ENCODE measurements around the gene JMJD7. TPM values are rescaled to one million over a fixed set of nuclear protein-coding genes. Genes with fewer than 3 reads are reported as not detected.
A peak's percentile ranks its signal among the peaks of the same experiment; 100 is the strongest.

The JMJD7 gene
- total RNA-seq, 1 donor from 2014 or later: 24.3 TPM

DNA sequence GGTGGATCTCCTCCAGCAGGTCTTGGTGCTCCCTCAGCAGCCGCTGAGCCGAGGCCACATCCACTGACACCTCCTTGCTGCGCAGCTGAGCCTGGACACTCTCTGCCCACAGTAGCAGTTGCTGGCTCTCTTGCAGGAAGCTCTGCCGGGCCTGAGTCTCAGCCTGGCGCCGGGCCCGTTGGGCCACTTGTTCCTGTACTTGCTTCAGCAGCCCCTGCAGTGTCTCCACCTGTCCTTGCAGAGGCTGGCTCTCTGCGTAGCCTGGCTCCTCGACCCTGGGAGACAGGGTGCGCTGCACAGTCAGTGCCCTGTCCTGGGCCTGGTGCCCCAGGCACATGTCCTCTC lies 50.4 kb downstream of the JMJD7 start:
- no peak overlapping the region for H3K4me3 ChIP-seq
- intact Hi-C loops (cut with DNase I): no loop called here
- peak in 1 of 2 donors; percentile 25 for ATAC-seq
- H3K36me3 ChIP-seq: no peaks in the 10 kb centered on the region
- no peaks in the 10 kb centered on the region for H3K9me3 ChIP-seq
- DNase-seq: no peak
- H3K4me1 ChIP-seq: peaks cover 17% of the 10 kb centered on the region
- TF ChIP-seq, protein P1, sequence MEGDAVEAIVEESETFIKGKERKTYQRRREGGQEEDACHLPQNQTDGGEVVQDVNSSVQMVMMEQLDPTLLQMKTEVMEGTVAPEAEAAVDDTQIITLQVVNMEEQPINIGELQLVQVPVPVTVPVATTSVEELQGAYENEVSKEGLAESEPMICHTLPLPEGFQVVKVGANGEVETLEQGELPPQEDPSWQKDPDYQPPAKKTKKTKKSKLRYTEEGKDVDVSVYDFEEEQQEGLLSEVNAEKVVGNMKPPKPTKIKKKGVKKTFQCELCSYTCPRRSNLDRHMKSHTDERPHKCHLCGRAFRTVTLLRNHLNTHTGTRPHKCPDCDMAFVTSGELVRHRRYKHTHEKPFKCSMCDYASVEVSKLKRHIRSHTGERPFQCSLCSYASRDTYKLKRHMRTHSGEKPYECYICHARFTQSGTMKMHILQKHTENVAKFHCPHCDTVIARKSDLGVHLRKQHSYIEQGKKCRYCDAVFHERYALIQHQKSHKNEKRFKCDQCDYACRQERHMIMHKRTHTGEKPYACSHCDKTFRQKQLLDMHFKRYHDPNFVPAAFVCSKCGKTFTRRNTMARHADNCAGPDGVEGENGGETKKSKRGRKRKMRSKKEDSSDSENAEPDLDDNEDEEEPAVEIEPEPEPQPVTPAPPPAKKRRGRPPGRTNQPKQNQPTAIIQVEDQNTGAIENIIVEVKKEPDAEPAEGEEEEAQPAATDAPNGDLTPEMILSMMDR (IDR thresholded peaks at IDR 0.05): no peak
- no peak overlapping the region for H3K27ac ChIP-seq
- H3K27me3 ChIP-seq (ENCODE audit: low read depth): peaks cover 10% of the 10 kb centered on the region

- Histone ChIP-seq H3K36me3 (no peaks in the 10 kb centered on the region), H3K9me3 (no peaks in the 10 kb centered on the region), H3K27me3 (ENCODE audit: low read depth) (peaks cover 10% of the 10 kb centered on the region), H3K27ac (no peak overlapping the region), H3K4me3 (no peak overlapping the region), H3K4me1 (peaks cover 17% of the 10 kb centered on the region)
- TF ChIP-seq, protein P1 (IDR thresholded peaks at IDR 0.05): no peak
- intact Hi-C loops (cut with DNase I): no loop called here
- DNase-seq (no peak), ATAC-seq (no peak)
Observed at GRCh38 chr15:41879321-41879845, 51.5 kb downstream of the JMJD7 start.

GRCh38 chr15:41880156-41880877 lies 52.4 kb downstream of the JMJD7 start:
- intact Hi-C loops (cut with DNase I): no loop called here
- ATAC-seq (no peak), DNase-seq (no peak)
- no peak overlapping the region for H3K27ac ChIP-seq
- TF ChIP-seq, protein P1 (IDR thresholded peaks at IDR 0.05): no peak
- H3K4me1 ChIP-seq: peaks cover 17% of the 10 kb centered on the region
- no peak overlapping the region for H3K4me3 ChIP-seq
- H3K27me3 ChIP-seq (ENCODE audit: low read depth): peaks cover 10% of the 10 kb centered on the region
- H3K9me3 ChIP-seq: no peaks in the 10 kb centered on the region
- H3K36me3 ChIP-seq: no peaks in the 10 kb centered on the region

DNA sequence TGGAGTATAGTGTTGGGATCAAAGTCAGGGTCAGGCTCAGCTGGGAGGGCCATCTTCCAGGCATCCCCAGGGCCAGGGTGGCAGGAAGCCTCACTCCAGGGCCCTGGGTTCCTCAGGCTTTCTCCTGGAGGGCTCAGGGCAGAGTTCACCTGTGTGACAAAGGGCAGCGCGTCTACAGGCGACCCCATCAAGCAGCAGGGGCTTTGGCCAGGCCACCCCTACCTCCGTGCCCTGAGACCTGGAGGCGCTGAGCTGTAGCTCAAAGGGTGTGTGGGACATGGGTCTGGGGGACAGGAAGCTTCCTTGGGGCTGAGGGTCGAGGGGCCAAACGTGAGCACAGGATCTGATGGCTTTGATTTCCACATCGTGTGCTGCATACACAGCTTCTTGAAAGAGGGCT lies 53.2 kb downstream of the JMJD7 start:
- H3K4me3 ChIP-seq: no peak overlapping the region
- peaks cover 10% of the 10 kb centered on the region for H3K27me3 ChIP-seq (ENCODE audit: low read depth)
- H3K27ac ChIP-seq: no peak overlapping the region
- TF ChIP-seq, protein P1 (IDR thresholded peaks at IDR 0.05): no peak
- intact Hi-C loops (cut with DNase I): no loop called here
- H3K4me1 ChIP-seq: peaks cover 17% of the 10 kb centered on the region
- DNase-seq (no peak), ATAC-seq (no peak)
- H3K36me3 ChIP-seq: no peaks in the 10 kb centered on the region
- no peaks in the 10 kb centered on the region for H3K9me3 ChIP-seq

DNA sequence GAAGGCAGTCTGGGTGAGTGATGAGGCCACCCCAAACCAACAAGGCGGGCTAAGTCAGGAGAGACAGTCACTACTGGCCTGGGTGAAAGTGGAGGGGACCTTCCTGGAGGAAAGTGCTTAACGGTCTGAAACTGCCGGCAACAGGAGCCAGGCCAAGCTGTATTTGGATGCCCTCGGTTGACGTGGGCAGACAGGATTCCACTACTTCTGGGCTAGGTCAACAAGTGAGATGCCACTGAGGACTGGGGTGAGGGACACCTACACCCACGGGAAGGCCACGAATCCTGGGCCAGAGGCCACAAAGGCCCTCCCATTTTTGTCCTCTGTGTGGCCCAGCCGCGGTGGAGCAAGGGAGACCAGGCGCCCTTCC lies 53.6 kb downstream of the JMJD7 start:
- Histone ChIP-seq H3K27ac (no peak overlapping the region), H3K4me1 (peaks cover 17% of the 10 kb centered on the region), H3K4me3 (peak overlapping the region; percentile 37), H3K9me3 (no peaks in the 10 kb centered on the region), H3K36me3 (no peaks in the 10 kb centered on the region), H3K27me3 (ENCODE audit: low read depth) (peaks cover 10% of the 10 kb centered on the region)
- TF ChIP-seq, protein P1 (IDR thresholded peaks at IDR 0.05): no peak
- DNase-seq (no peak), ATAC-seq (peak in 1 of 2 donors; percentile 7)
- intact Hi-C loops (cut with DNase I): no loop called here

Data from lower lobe of right lung (tissue), 2 donors.